ENCODE measurements around the gene CRLF1. TPM values are rescaled to one million over a fixed set of nuclear protein-coding genes. Genes with fewer than 3 reads are reported as not detected.

Gene CRLF1
- total RNA-seq, 1 experiment from 2014 or later, result 16.2 TPM

DNA sequence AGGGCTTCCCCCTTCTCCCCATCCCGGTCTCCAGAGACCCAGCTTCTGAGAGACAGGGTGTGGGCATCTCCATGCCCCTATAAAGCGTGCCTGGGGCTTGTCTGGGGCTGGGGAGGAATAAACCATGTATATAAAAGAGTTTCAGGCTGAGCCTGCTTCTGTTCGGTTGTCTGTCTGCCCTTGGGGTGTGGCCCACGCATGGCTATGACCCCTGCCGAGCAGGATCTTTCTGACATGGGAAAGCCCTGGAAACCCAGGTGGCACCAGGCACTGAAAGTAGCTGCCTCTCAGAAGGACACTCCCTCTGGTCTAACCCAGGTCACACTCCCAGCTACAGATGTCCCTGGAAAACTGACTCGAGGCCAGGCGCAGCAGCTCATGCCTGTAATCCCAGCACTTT, 14.3 kb upstream of the CRLF1 start:
- Histone ChIP-seq H3K56ac (ENCODE audit: insufficient read length, low read depth, low read length) (no peak overlapping the region), H3K4me2 (ENCODE audit: insufficient read depth, insufficient read length, low read length) (no peak overlapping the region), H3K79me1 (ENCODE audit: insufficient read depth, low read depth, low read length, poor library complexity, severe bottlenecking) (no peaks in the 10 kb centered on the region), H3K4me1 (ENCODE audit: insufficient read depth, low read length) (no peaks in the 10 kb centered on the region), H3K9me3 (ENCODE audit: control insufficient read depth, low read depth, low read length) (no peaks in the 10 kb centered on the region), H3K9ac (ENCODE audit: extremely low read depth, insufficient read length, low read length) (no peak overlapping the region), H2BK15ac (ENCODE audit: low read depth, low read length) (no peak overlapping the region), H2AFZ (ENCODE audit: low read length) (no peak overlapping the region), H3K4ac (ENCODE audit: low read depth, low read length) (no peak overlapping the region), H3K18ac (ENCODE audit: insufficient read length, low read depth, low read length) (no peak overlapping the region), H3K23me2 (ENCODE audit: insufficient read length, low read depth, low read length, poor library complexity, severe bottlenecking) (no peaks in the 10 kb centered on the region), H2BK12ac (ENCODE audit: insufficient read length, low read depth, low read length) (no peak overlapping the region), H2BK120ac (ENCODE audit: low read depth, low read length, poor library complexity, severe bottlenecking) (no peak overlapping the region), H4K8ac (replicated peaks; ENCODE audit: insufficient read length, low read depth, low read length) (no peak overlapping the region), H4K20me1 (ENCODE audit: control insufficient read depth, insufficient read depth, insufficient read length) (no peaks in the 10 kb centered on the region), H4K91ac (ENCODE audit: insufficient read length, low read depth, low read length) (no peak overlapping the region), H2BK5ac (ENCODE audit: insufficient read length, low read length) (no peak overlapping the region), H3K79me2 (ENCODE audit: insufficient read depth, low read length) (no peaks in the 10 kb centered on the region), H3K14ac (ENCODE audit: insufficient read depth, low read length) (no peak overlapping the region; the same call in 1 of the 2 replicates), H3K23ac (ENCODE audit: insufficient read length, low read depth, low read length) (no peak overlapping the region), H2AK5ac (ENCODE audit: insufficient read length, low read length) (no peak overlapping the region), H2BK20ac (ENCODE audit: low read depth, low read length, poor library complexity, severe bottlenecking) (no peak overlapping the region), H3K27me3 (ENCODE audit: insufficient read depth, low read length) (no peaks in the 10 kb centered on the region), H3K27ac (ENCODE audit: insufficient read length, low read depth, low read length) (no peak overlapping the region), H4K5ac (ENCODE audit: insufficient read length, low read depth, low read length) (no peak overlapping the region), H3T11ph (ENCODE audit: low read length) (no peak overlapping the region)
- no peak for TF ChIP-seq CTCF (conservative IDR thresholded peaks at IDR 0.05)
- DNase-seq, result no peak
- Mint-ChIP-seq H3K4me1 (no peaks in the 10 kb centered on the region), H3K4me3 (no peak overlapping the region), H3K9me3 (peaks cover 5 to 6% of the 10 kb centered on the region in 2 experiments; a peak in 4 of 5 replicates), H3K27ac (no peak overlapping the region), H3K36me3 (ENCODE audit: insufficient read depth in 1 of 3, low read depth in 3 of 3) (peaks cover 0 to 7% (median 4%) of the 10 kb centered on the region in 3 experiments; a peak in 4 of 7 replicates), H3K27me3 (ENCODE audit: low read depth) (peaks cover 54% of the 10 kb centered on the region)
- WGBS (ENCODE audit: extremely low coverage, insufficient read length, low lambda C conversion rate), result no CpG with 5 or more reads among the region's 7 CpGs

Data from H9 (cell line).